ENCODE data around the gene AGER. TPM values are rescaled to one million over a fixed set of nuclear protein-coding genes. Genes with fewer than 3 reads are reported as not detected.

Gene AGER
- total RNA-seq, 2 donors from 2014 or later: 3.0 to 4.9 TPM

GRCh38 chr6:32192608-32193039, 8.6 kb upstream of the AGER start, which contains the start of gene GPSM3:
Gene GPSM3, minus strand, starts transcription at chr6:32192643. Its CDS starts 130 bp downstream, at chr6:32192513.
- H3K4me3 ChIP-seq: no peak within 1 kb of the TSS
- intact Hi-C loops (cut with DNase I): no loop called here
- no peaks in the 10 kb centered on the region for H3K36me3 ChIP-seq (replicated peaks in 1 of 2; ENCODE audit: insufficient read depth in 1 of 2, low read depth in 2 of 2)
- no peaks in the 10 kb centered on the region for H3K9me3 ChIP-seq
- peak in 1 of 4 donors; percentile 50 for DNase-seq
- no peaks in the 10 kb centered on the region for H3K27me3 ChIP-seq
- peak within 1 kb of the TSS in 3 of 4 donors; percentile 1 to 88 (median 86) for H3K27ac ChIP-seq
- no peak for ATAC-seq
- WGBS, 2 donors: 29 to 66% methylated on average over 2 to 5 of the region's 5 CpGs
- H3K4me1 ChIP-seq: peaks cover 42% of the 10 kb centered on the region
- no peak for TF ChIP-seq CTCF (IDR thresholded peaks at IDR 0.05)
- peak in 1 of 3 donors; percentile 32 for TF ChIP-seq POLR2A (IDR thresholded peaks at IDR 0.05)

- intact Hi-C loops (cut with DNase I): no loop called here
- Histone ChIP-seq H3K27me3 (no peaks in the 10 kb centered on the region), H3K9me3 (no peaks in the 10 kb centered on the region), H3K27ac (peak overlapping the region in 3 of 4 donors; percentile 1 to 88 (median 86)), H3K4me1 (peaks cover 37% of the 10 kb centered on the region), H3K36me3 (replicated peaks in 1 of 2; ENCODE audit: insufficient read depth in 1 of 2, low read depth in 2 of 2) (no peaks in the 10 kb centered on the region), H3K4me3 (no peak overlapping the region)
- no peak for ATAC-seq
- no peak for TF ChIP-seq POLR2A (IDR thresholded peaks at IDR 0.05)
- no peak for TF ChIP-seq CTCF (IDR thresholded peaks at IDR 0.05)
- 53 to 69% methylated on average over 15 of the region's 15 CpGs for WGBS, 2 donors
- peak in 1 of 4 donors; percentile 10 for DNase-seq
These were observed 7.9 kb upstream of the AGER start for GRCh38 chr6:32191696-32192607.

- Histone ChIP-seq H3K36me3 (replicated peaks in 1 of 2; ENCODE audit: insufficient read depth in 1 of 2, low read depth in 2 of 2) (peaks cover 0 to 2% of the 10 kb centered on the region in 2 donors), H3K9me3 (no peaks in the 10 kb centered on the region), H3K27ac (peak overlapping the region; percentile 86 to 97 (median 89)), H3K4me1 (peaks cover 36% of the 10 kb centered on the region), H3K4me3 (no peak overlapping the region), H3K27me3 (no peaks in the 10 kb centered on the region)
- ATAC-seq (no peak), DNase-seq (no peak)
- no peak for TF ChIP-seq CTCF (IDR thresholded peaks at IDR 0.05)
- no peak for TF ChIP-seq POLR2A (IDR thresholded peaks at IDR 0.05)
- intact Hi-C loops (cut with DNase I): no loop called here
- WGBS, 2 donors: 64 to 68% methylated on average over 6 of the region's 8 CpGs
These were observed 7.0 kb upstream of the AGER start for GRCh38 chr6:32190911-32191677.

- Histone ChIP-seq H3K27ac (peak within 1 kb of the TSS; percentile 86 to 97 (median 89)), H3K36me3 (replicated peaks in 1 of 2; ENCODE audit: insufficient read depth in 1 of 2, low read depth in 2 of 2) (peaks cover 0 to 2% of the 10 kb centered on the region in 2 donors), H3K9me3 (no peaks in the 10 kb centered on the region), H3K27me3 (no peaks in the 10 kb centered on the region), H3K4me1 (peaks cover 41% of the 10 kb centered on the region), H3K4me3 (peak within 1 kb of the TSS; percentile 42 to 90)
- no peak for TF ChIP-seq CTCF (IDR thresholded peaks at IDR 0.05)
- peak in 2 of 3 donors; percentile 72 to 84 for TF ChIP-seq POLR2A (IDR thresholded peaks at IDR 0.05)
- intact Hi-C loops (cut with DNase I): no loop called here
- WGBS, 2 donors: 1 to 2% methylated on average over 13 to 22 of the region's 23 CpGs
- ATAC-seq: peak; percentile 85
- peak; percentile 88 to 94 (median 90) for DNase-seq
These were observed 6.2 kb upstream of the AGER start, which contains the start of gene PBX2 for GRCh38 chr6:32190054-32190851. Gene PBX2, minus strand, starts transcription at chr6:32190202. Its CDS starts 287 bp downstream, at chr6:32189915.
